Measurements from ENCODE around the gene GINM1.

Gene GINM1

DNA sequence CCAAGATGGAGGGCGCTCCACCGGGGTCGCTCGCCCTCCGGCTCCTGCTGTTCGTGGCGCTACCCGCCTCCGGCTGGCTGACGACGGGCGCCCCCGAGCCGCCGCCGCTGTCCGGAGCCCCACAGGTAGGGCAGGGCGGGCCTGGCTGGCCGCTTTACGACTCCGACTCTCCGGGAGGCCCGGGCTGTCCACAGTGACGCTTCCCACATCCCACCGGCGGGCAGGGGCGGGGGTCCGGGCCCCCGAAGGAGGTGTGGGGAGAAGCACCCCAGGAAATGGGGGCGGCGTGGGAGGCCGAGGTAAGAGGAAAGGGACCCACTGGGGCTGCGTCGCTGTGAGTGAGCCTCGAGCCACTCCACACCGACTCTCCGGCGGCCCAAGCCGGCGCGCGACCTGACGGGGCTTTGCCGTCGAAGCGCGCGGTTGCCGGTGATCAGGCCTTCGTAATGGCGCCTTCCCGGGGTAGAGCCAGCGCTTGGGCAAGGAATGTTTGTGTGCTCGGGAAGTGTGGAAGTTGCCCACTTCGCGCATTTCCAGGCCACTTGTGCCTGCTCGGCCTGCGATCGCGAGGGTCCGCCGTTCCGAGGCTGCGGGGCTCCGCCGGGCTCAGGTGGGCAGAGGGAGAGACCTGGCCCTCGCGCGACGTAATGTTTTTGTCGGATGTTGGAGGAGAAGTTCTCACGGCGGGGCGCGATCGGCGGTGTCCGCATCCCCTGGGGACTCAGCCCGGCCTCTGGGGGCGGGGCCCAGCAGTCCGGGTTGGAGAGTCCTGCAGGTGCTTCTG is 427 bp downstream of the GINM1 start:
- no peak for DNase-seq
- Mint-ChIP-seq H3K27ac (peak overlapping the region; percentile 85), H3K4me3 (peak overlapping the region; percentile 92), H3K27me3 (no peaks in the 10 kb centered on the region), H3K9me3 (no peaks in the 10 kb centered on the region), H3K36me3 (ENCODE audit: low read depth) (peaks cover 11% of the 10 kb centered on the region), H3K4me1 (ENCODE audit: low read depth) (peaks cover 35% of the 10 kb centered on the region)

DNA sequence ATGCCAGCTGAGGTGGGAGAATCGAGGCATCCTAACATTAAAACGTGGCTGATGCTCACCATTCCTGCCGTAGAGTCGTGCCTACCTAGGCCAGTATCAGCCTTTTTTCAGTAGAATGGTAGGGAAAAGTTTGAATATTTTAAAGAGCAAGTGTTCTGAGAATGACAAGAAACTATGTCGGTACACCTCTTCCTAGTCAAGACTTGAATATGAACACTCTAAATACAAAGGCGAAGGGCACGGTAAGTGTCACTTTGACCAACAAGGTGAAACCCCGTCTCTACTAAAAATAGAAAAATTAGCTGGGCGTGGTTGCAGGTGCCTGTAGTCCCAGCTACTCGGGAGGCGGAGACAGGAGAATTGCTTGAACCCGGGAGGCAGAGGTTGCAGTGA is 1.0 kb downstream of the GINM1 start:
- Mint-ChIP-seq H3K9me3 (no peaks in the 10 kb centered on the region), H3K27me3 (no peaks in the 10 kb centered on the region), H3K4me3 (peak overlapping the region; percentile 92), H3K36me3 (ENCODE audit: low read depth) (peaks cover 11% of the 10 kb centered on the region), H3K4me1 (ENCODE audit: low read depth) (peaks cover 35% of the 10 kb centered on the region), H3K27ac (peak overlapping the region; percentile 85)
- no peak for DNase-seq

DNA sequence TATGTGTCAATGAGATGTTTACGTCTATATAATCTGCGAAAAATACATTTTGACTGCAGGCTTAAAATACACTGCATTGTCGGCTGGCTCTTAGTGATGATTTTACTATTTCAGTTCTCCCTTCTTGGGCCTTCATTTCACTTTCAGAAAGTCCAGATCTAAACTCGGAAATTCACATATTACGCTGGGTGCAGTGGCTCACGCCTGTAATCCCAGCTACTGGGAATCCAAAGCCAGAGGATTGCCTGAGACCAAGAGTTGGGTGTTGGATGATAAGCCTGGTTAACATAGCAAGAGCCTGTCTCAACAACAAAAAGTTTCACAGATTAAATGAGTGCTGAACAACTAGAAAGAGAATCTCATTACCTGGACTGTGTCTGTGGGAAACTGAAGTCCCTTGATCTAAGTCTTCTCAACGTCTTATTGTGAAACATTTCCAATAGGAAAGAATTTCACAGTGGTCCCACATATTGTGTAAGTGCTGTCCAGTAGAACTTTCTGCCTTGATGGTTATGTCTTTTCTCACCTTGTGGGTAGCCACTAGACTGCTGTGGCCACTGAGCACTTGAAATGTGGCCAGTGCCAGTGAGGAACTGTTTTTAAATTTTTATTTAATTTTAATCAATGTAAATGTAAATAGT is 1.9 kb downstream of the GINM1 start:
- Mint-ChIP-seq H3K36me3 (ENCODE audit: low read depth) (peaks cover 11% of the 10 kb centered on the region), H3K27me3 (no peaks in the 10 kb centered on the region), H3K4me1 (ENCODE audit: low read depth) (peaks cover 35% of the 10 kb centered on the region), H3K4me3 (peak overlapping the region; percentile 92), H3K27ac (no peak overlapping the region), H3K9me3 (no peaks in the 10 kb centered on the region)
- DNase-seq, result no peak

DNA sequence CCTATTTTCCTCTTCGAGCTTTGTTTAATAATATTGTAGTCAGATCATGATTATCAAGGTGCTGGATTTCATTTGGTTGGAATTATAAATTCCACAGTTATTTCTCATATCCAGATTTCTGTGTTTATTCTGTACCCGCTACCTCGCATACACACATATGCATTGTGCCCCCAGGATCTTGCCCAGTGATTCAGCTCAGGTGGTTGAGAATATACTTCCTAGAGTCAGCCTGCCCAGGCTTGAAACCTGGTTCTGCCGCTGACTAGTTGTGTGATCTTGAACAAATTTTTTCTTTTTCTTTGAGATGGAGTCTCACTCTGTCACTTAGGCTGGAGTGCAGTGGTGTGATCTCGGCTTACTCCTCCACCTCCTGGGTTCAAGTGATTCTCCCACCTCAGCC is 14.7 kb downstream of the GINM1 start:
- Mint-ChIP-seq H3K4me1 (ENCODE audit: low read depth) (no peaks in the 10 kb centered on the region), H3K4me3 (no peak overlapping the region), H3K27ac (no peak overlapping the region), H3K36me3 (ENCODE audit: low read depth) (peaks cover 70% of the 10 kb centered on the region), H3K27me3 (no peaks in the 10 kb centered on the region), H3K9me3 (no peaks in the 10 kb centered on the region)
- no peak for DNase-seq

DNA sequence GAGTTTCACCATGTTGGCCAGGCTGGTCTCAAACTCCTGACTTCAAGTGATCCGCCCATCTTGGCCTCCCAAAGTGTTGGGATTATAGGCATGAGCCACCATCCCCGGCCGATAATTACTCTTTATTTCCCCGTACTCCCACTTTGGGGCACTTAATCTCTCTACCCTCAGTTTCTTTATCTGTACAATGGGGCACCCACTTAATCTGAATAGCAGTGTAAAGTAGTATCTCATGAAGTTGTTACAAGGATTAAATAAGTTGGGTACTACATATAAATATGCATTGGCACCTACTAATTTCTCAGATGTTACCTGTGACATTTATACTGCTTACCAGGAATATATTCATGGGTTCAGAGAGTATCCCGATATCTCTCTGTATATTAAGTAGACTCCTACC is 15.2 kb downstream of the GINM1 start:
- H3K9me3 Mint-ChIP-seq, result no peaks in the 10 kb centered on the region
- no peak overlapping the region for H3K27ac Mint-ChIP-seq

DNA sequence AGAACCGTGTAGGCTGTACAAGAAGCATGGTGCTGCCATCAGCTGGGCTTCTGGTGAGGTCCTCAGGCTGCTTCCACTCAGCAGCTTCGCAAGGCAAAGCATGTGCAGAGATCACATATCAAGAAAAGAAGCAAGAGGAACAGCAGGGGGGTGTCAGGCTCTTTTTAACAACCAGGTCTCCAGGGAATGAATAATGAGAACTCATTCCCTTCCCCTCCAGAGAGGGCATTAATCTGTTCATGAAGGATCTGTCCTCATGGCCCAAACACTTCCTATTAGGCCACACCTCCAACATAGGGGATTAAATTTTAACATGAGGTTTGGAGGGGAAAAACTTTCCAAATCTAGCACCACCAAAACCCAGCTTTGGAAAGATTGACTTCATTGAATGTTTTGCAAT is 20.0 kb downstream of the GINM1 start:
- Mint-ChIP-seq H3K9me3 (no peaks in the 10 kb centered on the region), H3K36me3 (ENCODE audit: low read depth) (peaks cover 73% of the 10 kb centered on the region), H3K27ac (peak overlapping the region; percentile 74), H3K4me3 (no peak overlapping the region), H3K4me1 (ENCODE audit: low read depth) (no peaks in the 10 kb centered on the region), H3K27me3 (no peaks in the 10 kb centered on the region)
- DNase-seq, result no peak

More for the DNA sequence above, 15.2 kb downstream of the GINM1 start:
- H3K36me3 Mint-ChIP-seq (ENCODE audit: low read depth), result peaks cover 70% of the 10 kb centered on the region
- no peaks in the 10 kb centered on the region for H3K4me1 Mint-ChIP-seq (ENCODE audit: low read depth)
- no peaks in the 10 kb centered on the region for H3K27me3 Mint-ChIP-seq
- DNase-seq, result no peak
- H3K4me3 Mint-ChIP-seq, result no peak overlapping the region

DNA sequence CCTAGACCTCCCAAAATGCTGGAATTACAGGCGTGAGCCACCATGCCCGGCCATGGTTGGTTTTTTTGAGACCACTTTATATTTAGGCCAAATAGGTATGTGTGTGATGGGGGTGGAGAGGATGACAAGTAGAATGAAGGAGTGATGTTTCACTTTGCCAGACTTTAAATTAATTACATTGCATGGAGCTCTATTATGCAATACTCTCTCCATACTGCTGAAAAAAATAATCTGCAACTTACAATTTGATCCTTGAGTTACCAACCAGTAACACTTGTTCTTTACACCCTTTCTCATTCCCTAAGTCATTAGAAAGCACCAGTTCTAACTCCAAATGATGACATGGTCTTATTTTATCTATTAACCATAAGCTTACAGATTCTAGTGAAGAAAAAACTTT is 26.8 kb downstream of the GINM1 start:
- Mint-ChIP-seq H3K9me3 (no peaks in the 10 kb centered on the region), H3K36me3 (ENCODE audit: low read depth) (peaks cover 76% of the 10 kb centered on the region), H3K27ac (no peak overlapping the region), H3K4me1 (ENCODE audit: low read depth) (no peaks in the 10 kb centered on the region), H3K27me3 (no peaks in the 10 kb centered on the region), H3K4me3 (no peak overlapping the region)
- no peak for DNase-seq

DNA sequence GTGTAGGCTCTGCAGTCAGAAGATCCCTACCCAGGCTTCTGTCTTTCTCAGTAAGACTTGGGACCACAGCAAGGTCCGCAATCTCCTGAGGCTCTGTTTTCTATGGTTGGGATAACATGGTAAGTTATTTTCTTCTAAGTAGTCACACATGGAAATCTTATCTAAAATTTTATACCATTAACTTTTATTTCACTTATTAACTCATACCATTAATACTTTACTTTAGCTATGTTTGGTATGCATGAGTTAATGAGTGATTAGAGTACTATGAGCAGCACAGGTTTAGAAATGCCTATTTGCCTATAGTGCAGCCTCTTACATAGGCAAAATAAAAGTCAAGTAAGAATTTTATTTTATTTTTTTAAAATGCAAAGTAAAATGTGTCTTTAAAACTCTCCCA is 27.2 kb downstream of the GINM1 start:
- no peak for DNase-seq
- Mint-ChIP-seq H3K4me1 (ENCODE audit: low read depth) (no peaks in the 10 kb centered on the region), H3K4me3 (no peak overlapping the region), H3K27me3 (no peaks in the 10 kb centered on the region), H3K9me3 (no peaks in the 10 kb centered on the region), H3K27ac (no peak overlapping the region), H3K36me3 (ENCODE audit: low read depth) (peaks cover 74% of the 10 kb centered on the region)

DNA sequence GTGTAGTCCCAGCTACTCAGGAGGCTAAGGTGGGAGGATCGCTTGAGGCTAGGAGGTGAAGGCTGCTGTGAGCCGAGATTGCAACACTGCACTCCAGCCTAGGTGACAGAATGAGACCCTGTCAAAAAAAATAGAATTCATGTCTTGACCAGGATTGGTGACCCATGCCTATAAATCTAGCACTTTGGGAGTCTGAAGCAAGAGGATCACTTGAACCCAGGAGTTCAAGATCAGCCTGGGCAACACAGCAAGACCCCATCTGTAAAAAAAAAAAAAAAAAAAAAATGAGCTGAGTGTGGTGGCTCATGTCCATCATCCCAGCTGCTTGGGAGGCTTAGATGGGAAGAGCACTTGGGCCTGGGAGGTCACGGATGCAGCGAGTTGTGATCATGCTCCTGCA is 34.3 kb downstream of the GINM1 start:
- H3K9me3 Mint-ChIP-seq, result no peaks in the 10 kb centered on the region
- H3K4me3 Mint-ChIP-seq, result no peak overlapping the region
- peaks cover 78% of the 10 kb centered on the region for H3K36me3 Mint-ChIP-seq (ENCODE audit: low read depth)
- H3K27me3 Mint-ChIP-seq, result no peaks in the 10 kb centered on the region
- no peak for DNase-seq
- no peaks in the 10 kb centered on the region for H3K4me1 Mint-ChIP-seq (ENCODE audit: low read depth)
- H3K27ac Mint-ChIP-seq, result no peak overlapping the region

DNA sequence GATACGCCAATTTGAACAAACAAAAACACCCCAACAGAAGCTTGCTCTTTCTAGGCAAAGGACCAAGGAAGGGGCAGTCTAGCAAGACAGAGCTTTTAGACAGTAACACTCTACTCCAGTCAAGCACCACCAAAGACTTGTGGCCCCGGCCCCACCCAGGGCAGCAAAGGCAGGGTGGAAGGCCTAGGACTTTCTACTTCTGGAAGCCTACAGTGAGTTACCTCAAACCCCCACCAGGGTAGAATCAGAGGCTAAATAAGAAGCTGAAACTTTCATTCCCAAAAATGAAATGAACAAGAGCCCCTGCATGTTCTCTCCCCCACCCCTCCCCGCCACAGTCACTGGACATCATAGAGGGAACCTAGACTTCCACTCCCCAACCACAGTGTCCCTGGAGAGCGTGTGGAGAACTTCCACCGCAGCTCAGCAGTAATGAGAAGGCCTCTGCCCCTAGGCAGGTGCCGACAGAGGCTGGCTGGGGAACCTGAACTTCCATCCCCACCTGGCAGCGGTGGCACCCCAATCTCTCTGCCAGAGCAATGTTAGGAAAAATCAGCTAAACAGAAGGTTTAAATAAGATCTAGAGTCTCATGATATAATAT is 42.3 kb downstream of the GINM1 start:
- H3K36me3 Mint-ChIP-seq (ENCODE audit: low read depth), result peaks cover 43% of the 10 kb centered on the region
- no peak overlapping the region for H3K27ac Mint-ChIP-seq
- H3K27me3 Mint-ChIP-seq, result no peaks in the 10 kb centered on the region
- H3K4me1 Mint-ChIP-seq (ENCODE audit: low read depth), result peaks cover 14% of the 10 kb centered on the region
- DNase-seq, result no peak
- peaks cover 3% of the 10 kb centered on the region for H3K9me3 Mint-ChIP-seq
- H3K4me3 Mint-ChIP-seq, result no peak overlapping the region

DNA sequence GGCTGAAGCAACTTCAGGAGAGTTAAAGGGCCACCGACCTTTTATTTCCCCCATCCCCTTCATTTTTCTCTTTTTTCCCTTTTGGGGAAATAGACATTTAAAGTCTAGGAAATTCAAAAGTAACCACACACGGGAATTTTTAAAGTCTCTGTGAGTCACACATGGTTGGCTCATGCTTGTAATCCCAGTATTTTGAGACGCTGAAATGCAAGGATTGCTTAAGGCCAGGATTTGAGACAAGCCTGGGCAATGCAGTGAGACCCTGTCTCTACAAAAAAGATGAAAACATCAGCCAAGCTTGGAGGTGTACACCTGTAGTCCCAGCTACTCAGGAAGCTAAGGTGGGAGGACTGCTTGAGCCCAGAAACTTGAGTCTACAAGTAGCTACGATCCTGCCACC is 48.2 kb downstream of the GINM1 start:
- Mint-ChIP-seq H3K4me3 (no peak overlapping the region), H3K27ac (no peak overlapping the region), H3K36me3 (ENCODE audit: low read depth) (peaks cover 69% of the 10 kb centered on the region), H3K9me3 (peaks cover 3% of the 10 kb centered on the region), H3K4me1 (ENCODE audit: low read depth) (peaks cover 14% of the 10 kb centered on the region), H3K27me3 (no peaks in the 10 kb centered on the region)
- no peak for DNase-seq

DNA sequence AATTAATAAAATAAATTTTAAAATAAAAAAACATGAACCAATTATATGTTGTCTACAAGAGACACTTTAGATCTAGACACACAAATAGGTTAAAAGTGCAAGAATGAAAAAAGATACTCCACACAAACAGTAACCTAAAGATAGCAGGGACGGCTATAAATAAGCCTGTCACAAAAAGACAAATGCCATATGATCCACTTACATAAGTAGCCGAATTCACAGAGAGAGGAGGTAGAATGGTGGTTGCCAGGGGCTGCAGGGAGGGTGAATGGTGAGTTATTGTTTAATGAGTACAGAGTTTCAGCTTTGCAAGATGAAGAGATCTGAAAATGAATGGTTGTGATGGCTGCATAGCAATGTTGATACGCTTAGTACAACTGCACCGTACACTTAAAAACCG is 49.6 kb downstream of the GINM1 start:
- no peak overlapping the region for H3K27ac Mint-ChIP-seq

DNA sequence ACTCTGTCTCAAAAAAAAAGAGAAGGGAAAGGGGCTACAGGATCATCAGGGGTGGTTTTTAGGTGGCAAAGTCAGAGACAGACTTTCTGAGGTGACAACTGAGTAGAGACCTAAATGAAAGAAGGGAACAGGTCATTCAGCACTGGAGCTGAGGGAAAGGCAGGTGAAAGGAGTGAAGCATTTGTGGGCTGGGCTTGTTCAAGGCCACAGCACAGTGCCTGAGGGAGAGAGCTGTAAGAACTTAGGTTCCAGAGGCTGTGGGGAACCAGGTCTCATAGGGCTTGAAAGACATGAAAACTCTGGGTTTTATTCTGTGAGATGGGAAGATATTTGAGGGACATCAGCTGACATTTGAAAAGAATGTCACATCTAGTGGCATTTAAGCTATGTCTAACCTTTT is 61.5 kb downstream of the GINM1 start:
- peak overlapping the region; percentile 10 for H3K27ac Mint-ChIP-seq
- H3K4me1 Mint-ChIP-seq (ENCODE audit: low read depth), result peaks cover 9% of the 10 kb centered on the region
- no peak for DNase-seq
- H3K4me3 Mint-ChIP-seq, result no peak overlapping the region
- no peaks in the 10 kb centered on the region for H3K9me3 Mint-ChIP-seq
- peaks cover 62% of the 10 kb centered on the region for H3K36me3 Mint-ChIP-seq (ENCODE audit: low read depth)
- no peaks in the 10 kb centered on the region for H3K27me3 Mint-ChIP-seq

More for the DNA sequence above, 49.6 kb downstream of the GINM1 start:
- Mint-ChIP-seq H3K36me3 (ENCODE audit: low read depth) (peaks cover 75% of the 10 kb centered on the region), H3K9me3 (peaks cover 3% of the 10 kb centered on the region), H3K27me3 (no peaks in the 10 kb centered on the region), H3K4me3 (no peak overlapping the region), H3K4me1 (ENCODE audit: low read depth) (peaks cover 11% of the 10 kb centered on the region)
- DNase-seq, result no peak

DNA sequence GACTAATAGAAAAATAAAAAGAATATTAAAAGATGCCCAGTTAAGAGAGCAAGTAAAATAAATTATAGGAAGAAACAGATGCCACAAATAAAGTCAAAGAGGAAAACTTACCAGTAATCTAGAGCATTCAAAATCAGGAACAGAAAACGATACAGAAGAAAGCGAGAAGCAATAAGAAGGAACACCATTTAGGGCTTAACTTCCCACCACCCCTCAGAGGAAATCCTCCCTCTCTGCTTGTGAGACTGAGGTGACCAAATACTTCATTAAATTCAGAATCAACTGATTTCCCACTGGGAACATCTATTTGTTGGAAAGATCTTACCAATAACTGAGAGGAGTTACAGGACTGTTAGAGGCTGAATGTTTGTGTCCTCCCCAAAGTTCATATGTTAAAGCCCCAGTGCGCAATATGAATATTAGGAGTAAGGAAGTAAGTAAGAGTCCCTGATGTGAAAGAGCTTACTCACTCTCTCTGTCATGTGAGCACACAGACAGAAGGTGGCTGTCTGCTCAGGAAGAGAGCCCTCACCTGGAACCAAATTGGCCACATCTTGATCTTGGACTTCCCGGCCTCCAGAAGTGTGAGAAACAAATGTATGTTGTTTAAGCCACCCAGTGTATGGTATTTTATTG is 62.8 kb downstream of the GINM1 start:
- peaks cover 55% of the 10 kb centered on the region for H3K36me3 Mint-ChIP-seq (ENCODE audit: low read depth)
- H3K9me3 Mint-ChIP-seq, result no peaks in the 10 kb centered on the region
- peak overlapping the region; percentile 78 for H3K27ac Mint-ChIP-seq
- H3K27me3 Mint-ChIP-seq, result no peaks in the 10 kb centered on the region
- no peak for DNase-seq
- H3K4me1 Mint-ChIP-seq (ENCODE audit: low read depth), result peaks cover 9% of the 10 kb centered on the region
- no peak overlapping the region for H3K4me3 Mint-ChIP-seq

DNA sequence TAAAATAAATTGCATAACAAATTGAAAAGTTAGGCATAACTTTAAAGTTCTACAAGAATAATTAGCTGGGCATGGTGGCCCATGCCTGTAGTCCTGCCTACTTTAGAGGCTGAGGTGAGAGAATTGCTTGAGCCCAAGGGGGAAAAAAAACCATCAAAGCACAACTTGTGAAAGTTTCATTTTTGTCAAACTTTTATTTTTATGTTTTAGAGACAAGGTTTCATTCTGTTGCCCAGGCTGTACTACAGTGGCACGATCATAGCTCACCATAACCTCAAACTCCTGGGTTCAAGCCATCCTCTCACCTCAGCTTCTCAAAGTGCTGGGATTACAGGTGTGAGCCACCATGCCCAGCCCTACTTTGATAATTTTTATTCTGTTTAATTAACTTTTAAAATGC is 68.1 kb downstream of the GINM1 start:
- no peak overlapping the region for H3K27ac Mint-ChIP-seq
- H3K36me3 Mint-ChIP-seq (ENCODE audit: low read depth), result peaks cover 52% of the 10 kb centered on the region
- no peak overlapping the region for H3K4me3 Mint-ChIP-seq
- no peaks in the 10 kb centered on the region for H3K9me3 Mint-ChIP-seq
- H3K27me3 Mint-ChIP-seq, result no peaks in the 10 kb centered on the region
- no peak for DNase-seq
- peaks cover 4% of the 10 kb centered on the region for H3K4me1 Mint-ChIP-seq (ENCODE audit: low read depth)

All from activated T-cell treated with anti-CD3 and anti-CD28 coated beads, Interleukin-2, amount 50 U/mL, for 24 hours (primary cell).